GM12874 (cell line): Measurements from ENCODE around the gene ST8SIA1.

Experiments
- CTCF ChIP-seq: IDR thresholded peaks from 2 replicates; pipeline ENCODE4 v1.5.1; 2011; ENCODE audit warnings: low read depth, mild to moderate bottlenecking, control low read depth, low read length, moderate library complexity; ENCODE audit not compliant: insufficient read depth

ST8SIA1 gene

GRCh38 chr12:22228022-22228875, 106.3 kb downstream of the ST8SIA1 start:
- TF ChIP-seq CTCF: no peak

GRCh38 chr12:22223356-22223755, 111.2 kb downstream of the ST8SIA1 start:
- TF ChIP-seq CTCF: no peak

- TF ChIP-seq CTCF: no peak
Observed at GRCh38 chr12:22217556-22217955, 117.0 kb downstream of the ST8SIA1 start.

GRCh38 chr12:22215467-22216253, 118.8 kb downstream of the ST8SIA1 start:
- no peak for TF ChIP-seq CTCF

GRCh38 chr12:22211128-22211527, 123.4 kb downstream of the ST8SIA1 start:
- TF ChIP-seq CTCF: no peak

- no peak for TF ChIP-seq CTCF
Observed at GRCh38 chr12:22209422-22209821, 125.1 kb downstream of the ST8SIA1 start.

- no peak for TF ChIP-seq CTCF
Observed at GRCh38 chr12:22206111-22206728, 128.3 kb downstream of the ST8SIA1 start.
